Ishikawa (cell line): ENCODE data around the gene GRAMD4.

Source experiments
- CEBPB ChIP-seq: IDR thresholded peaks from 2 replicates; pipeline ENCODE4 v1.6.1; 2012
- CREB1 ChIP-seq: IDR thresholded peaks from 2 replicates; pipeline ENCODE4 v1.6.1; 2012; ENCODE audit warnings: low read depth
- EGR1 ChIP-seq: IDR thresholded peaks from 2 replicates; pipeline ENCODE4 v1.6.1; 2012
- EP300 ChIP-seq: IDR thresholded peaks from 2 replicates; pipeline ENCODE4 v1.6.1; 2012; ENCODE audit warnings: borderline replicate concordance
- FOXM1 ChIP-seq: IDR thresholded peaks from 2 replicates; pipeline ENCODE4 v1.6.1; 2012; ENCODE audit warnings: low read depth, borderline replicate concordance
- MAX ChIP-seq: IDR thresholded peaks from 2 replicates; pipeline ENCODE4 v1.6.1; 2012
- NFIC ChIP-seq: IDR thresholded peaks from 2 replicates; pipeline ENCODE4 v1.6.1; 2012
- REST ChIP-seq: IDR thresholded peaks from 2 replicates; pipeline ENCODE4 v1.6.1; 2012; ENCODE audit warnings: low read depth, mild to moderate bottlenecking
- TAF1 ChIP-seq: IDR thresholded peaks from 2 replicates; pipeline ENCODE4 v1.6.1; 2012; ENCODE audit warnings: low read depth, mild to moderate bottlenecking
- TCF12 ChIP-seq: IDR thresholded peaks from 2 replicates; pipeline ENCODE4 v1.6.1; 2012; ENCODE audit warnings: low read depth
- TEAD4 ChIP-seq: IDR thresholded peaks from 2 replicates; pipeline ENCODE4 v1.6.1; 2012
- YY1 ChIP-seq: IDR thresholded peaks from 2 replicates; pipeline ENCODE4 v1.6.1; 2012; ENCODE audit warnings: low read depth
- TF ChIP-seq, protein P1 (sequence below): IDR thresholded peaks from 2 replicates; pipeline ENCODE4 v1.6.1; 2012

DNA sequence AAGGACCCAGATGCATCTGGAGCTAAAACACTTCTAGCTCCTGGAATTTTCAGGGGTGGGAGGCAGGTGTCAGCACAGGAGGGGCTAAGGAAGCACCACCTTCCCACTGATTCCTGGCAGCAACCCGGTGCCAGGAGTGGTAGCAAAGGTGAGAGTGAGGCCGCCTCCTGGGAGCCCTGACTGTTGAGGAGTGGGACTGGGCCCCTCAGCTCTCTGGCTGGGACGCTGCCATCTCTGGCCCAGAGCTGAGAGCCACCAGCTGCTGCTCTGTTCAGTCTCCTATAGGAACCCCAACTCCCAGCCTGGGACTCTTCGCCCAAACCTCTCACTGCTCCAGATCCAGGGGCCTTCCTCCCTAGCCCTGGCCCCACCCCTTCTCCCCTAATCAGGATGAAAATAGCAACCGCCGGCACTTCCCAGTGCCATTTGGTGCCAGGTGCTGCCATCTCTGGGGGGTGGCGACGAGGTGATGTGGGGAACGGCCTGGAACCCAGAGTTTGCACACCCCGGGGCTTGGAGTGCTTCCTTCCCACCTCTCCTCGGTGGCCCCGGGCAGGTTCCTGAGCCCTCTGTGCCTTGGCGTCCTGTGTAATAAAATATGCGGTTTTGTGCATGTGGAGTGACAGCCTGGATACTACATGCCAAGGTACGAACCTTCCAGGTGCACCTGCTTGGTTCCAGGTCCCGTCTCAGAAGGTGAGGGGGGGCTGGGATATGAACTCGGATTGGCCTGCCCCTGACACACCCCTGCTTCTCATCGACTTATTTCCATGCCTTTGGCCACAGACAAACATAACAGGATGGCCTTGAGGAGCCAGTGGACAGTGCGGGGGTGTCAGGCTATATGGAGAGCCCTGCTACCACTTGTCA, 47.0 kb upstream of the GRAMD4 start:
- TF ChIP-seq, protein P1, sequence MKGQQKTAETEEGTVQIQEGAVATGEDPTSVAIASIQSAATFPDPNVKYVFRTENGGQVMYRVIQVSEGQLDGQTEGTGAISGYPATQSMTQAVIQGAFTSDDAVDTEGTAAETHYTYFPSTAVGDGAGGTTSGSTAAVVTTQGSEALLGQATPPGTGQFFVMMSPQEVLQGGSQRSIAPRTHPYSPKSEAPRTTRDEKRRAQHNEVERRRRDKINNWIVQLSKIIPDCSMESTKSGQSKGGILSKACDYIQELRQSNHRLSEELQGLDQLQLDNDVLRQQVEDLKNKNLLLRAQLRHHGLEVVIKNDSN, result no peak
- TF ChIP-seq FOXM1 (no peak), YY1 (no peak), EP300 (no peak), REST (no peak), CEBPB (no peak), EGR1 (no peak), MAX (no peak), TAF1 (no peak), NFIC (no peak), TEAD4 (no peak), TCF12 (no peak), CREB1 (no peak)
